Effector memory CD8-positive, alpha-beta T cell (primary cell): ENCODE results near the gene ARPIN.
"Not testable (repeated sequence)": the region's sequence is repeated elsewhere in the genome, so short reads cannot be mapped to it uniquely, and the experiment has no call there.

ENCODE experiments used
- ATAC-seq: fragments of 150-1000 bp; cut with Tn5 transposase; replicated peaks from 2 replicates; pipeline ENCODE4 v1.10.0; 2021; ENCODE audit warnings: mild to moderate bottlenecking, moderate library complexity
- DNase-seq, 3 experiments: peaks; one replicate each; pipeline ENCODE4 v3.0.0; 2021
- H3K27ac Mint-ChIP-seq, 2 donors: one replicate each; pipeline ENCODE4 v1.8.0; 2022; ENCODE audit warnings: mild to moderate bottlenecking in 2 of 2, mixed read lengths in 2 of 2, moderate library complexity in 2 of 2
- H3K27me3 Mint-ChIP-seq, 2 donors: one replicate each; pipeline ENCODE4 v1.8.0; 2022; ENCODE audit warnings: mixed read lengths in 2 of 2
- H3K36me3 Mint-ChIP-seq: one replicate; pipeline ENCODE4 v1.8.0; 2022; ENCODE audit warnings: mild to moderate bottlenecking, moderate library complexity, mixed read lengths; ENCODE audit not compliant: insufficient read depth
- H3K4me1 Mint-ChIP-seq, 2 donors: one replicate each; pipeline ENCODE4 v1.8.0; 2022; ENCODE audit warnings: low read depth in 2 of 2, mixed read lengths in 2 of 2
- H3K4me3 Mint-ChIP-seq, 2 donors: one replicate each; pipeline ENCODE4 v1.8.0; 2022; ENCODE audit warnings: mild to moderate bottlenecking in 2 of 2, mixed read lengths in 2 of 2, moderate library complexity in 2 of 2
- H3K9me3 Mint-ChIP-seq, 2 donors: one replicate each; pipeline ENCODE4 v1.8.0; 2022; ENCODE audit warnings: mixed read lengths in 2 of 2
- total RNA-seq, 9 experiments: gene quantifications; one replicate each; lab custom pipeline; 2026; lab: John Stamatoyannopoulos, UW

The ARPIN gene
- 0 to 2.2 (median 0.10) reads per million in 9 experiments for total RNA-seq

GRCh38 chr15:89912674-89913396 is at the start of gene ARPIN:
Gene ARPIN (minus strand): TSS chr15:89912952. CDS start chr15:89912835, 117 bp downstream.
- Mint-ChIP-seq H3K36me3 (no peaks in the 10 kb centered on the region), H3K4me1 (peaks cover 0 to 1% of the 10 kb centered on the region in 2 donors), H3K9me3 (no peaks in the 10 kb centered on the region), H3K4me3 (no peak within 1 kb of the TSS), H3K27ac (no peak within 1 kb of the TSS), H3K27me3 (peaks cover 46 to 84% of the 10 kb centered on the region in 2 donors)
- DNase-seq (no peak), ATAC-seq (peak; percentile 24)

DNA sequence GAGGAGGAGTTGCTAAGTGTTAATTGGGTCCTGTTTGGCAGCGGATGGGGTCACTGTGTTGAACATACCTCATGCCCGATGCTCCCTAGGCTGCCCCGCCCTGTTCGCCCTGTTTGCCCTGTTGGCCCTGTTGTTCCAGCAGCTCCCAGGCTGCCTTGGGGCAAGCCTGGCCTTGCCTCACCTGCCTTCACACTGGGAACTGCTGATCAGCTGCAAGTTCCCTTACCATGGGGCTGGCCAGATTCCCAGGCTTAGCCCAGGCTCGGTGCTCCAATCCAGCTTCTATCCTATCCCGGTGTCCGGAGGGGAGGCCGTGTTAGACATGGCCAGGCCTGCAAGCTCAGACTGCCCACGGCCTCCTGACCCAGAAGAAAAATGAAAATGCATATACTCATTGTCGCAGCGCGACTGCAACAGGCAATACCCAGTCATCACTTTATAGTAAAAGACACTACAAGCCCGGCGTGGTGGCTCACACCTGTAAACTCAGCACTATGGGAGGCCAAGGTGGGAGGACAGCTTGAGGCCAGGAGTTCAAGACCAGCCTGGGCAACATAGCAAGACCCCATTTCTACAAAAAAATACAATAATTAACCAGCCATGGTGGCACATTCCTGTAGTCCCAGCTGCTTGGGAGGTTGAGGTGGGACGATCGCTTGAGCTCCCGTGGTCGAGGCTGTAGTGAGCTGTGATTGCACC is 45.5 kb upstream of the ARPIN start:
- no peak overlapping the region for H3K27ac Mint-ChIP-seq
- no peak for DNase-seq
- no peaks in the 10 kb centered on the region for H3K4me1 Mint-ChIP-seq
- no peak for ATAC-seq
- H3K36me3 Mint-ChIP-seq, result peaks cover 3% of the 10 kb centered on the region
- H3K27me3 Mint-ChIP-seq, result peaks cover 0 to 8% of the 10 kb centered on the region in 2 donors
- no peak overlapping the region for H3K4me3 Mint-ChIP-seq
- H3K9me3 Mint-ChIP-seq, result no peaks in the 10 kb centered on the region

GRCh38 chr15:89955449-89955998 is 42.8 kb upstream of the ARPIN start:
- H3K4me1 Mint-ChIP-seq, result not testable (repeated sequence)

GRCh38 chr15:89954541-89954940 is 41.8 kb upstream of the ARPIN start:
- Mint-ChIP-seq H3K27ac (no peak overlapping the region), H3K36me3 (peaks cover 3% of the 10 kb centered on the region)
- no peak for ATAC-seq

More at GRCh38 chr15:89955449-89955998, 42.8 kb upstream of the ARPIN start:
- ATAC-seq, H3K36me3 Mint-ChIP-seq, H3K27ac Mint-ChIP-seq, H3K4me3 Mint-ChIP-seq, DNase-seq, H3K27me3 Mint-ChIP-seq, H3K9me3 Mint-ChIP-seq: not testable (repeated sequence)

DNA sequence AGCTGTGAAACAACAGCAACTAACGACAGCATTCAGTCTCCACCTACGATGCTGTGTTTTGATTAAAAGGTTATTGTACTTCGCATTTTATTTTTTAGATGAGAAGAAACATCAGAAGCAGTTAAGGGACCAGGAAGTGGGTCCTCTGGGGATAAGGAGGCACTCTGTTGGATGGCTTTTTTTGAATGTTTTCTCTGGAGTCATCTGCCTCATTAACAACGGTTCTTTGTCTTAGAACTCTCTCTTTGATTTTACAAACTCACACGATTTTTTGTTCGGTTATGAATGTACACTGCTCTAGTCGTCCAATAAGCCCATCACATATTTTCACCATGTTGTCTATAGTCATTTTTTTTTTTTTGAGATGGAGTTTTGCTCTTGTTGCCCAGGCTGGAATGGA is 36.0 kb upstream of the ARPIN start:
- no peaks in the 10 kb centered on the region for H3K27me3 Mint-ChIP-seq

More at GRCh38 chr15:89954541-89954940, 41.8 kb upstream of the ARPIN start:
- H3K4me1 Mint-ChIP-seq, result no peaks in the 10 kb centered on the region
- H3K4me3 Mint-ChIP-seq, result no peak overlapping the region
- no peak for DNase-seq
- H3K27me3 Mint-ChIP-seq, result peaks cover 0 to 8% of the 10 kb centered on the region in 2 donors
- no peaks in the 10 kb centered on the region for H3K9me3 Mint-ChIP-seq

DNA sequence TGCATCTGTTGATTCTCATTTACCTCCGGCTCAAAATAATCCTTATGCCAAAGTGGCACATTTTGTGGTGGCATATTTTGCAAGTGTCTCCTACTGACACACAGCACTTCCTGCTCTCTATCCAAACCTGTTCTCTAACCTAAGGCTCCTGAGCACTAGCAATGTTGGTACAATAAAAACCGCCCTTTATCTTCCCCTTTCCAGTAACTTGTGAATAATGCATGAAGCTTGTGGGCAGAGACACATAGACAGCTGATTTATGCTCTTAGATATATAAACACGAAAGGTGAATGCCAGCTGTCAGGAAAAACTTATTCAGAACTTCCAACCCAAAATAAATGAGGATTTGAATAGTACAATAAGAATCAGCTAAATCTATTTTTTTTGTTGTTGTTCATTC is 34.6 kb upstream of the ARPIN start:
- no peak overlapping the region for H3K4me3 Mint-ChIP-seq
- H3K36me3 Mint-ChIP-seq, result no peaks in the 10 kb centered on the region
- DNase-seq (no peak), ATAC-seq (no peak)
- peaks cover 0 to 6% of the 10 kb centered on the region in 2 donors for H3K27me3 Mint-ChIP-seq
- no peaks in the 10 kb centered on the region for H3K9me3 Mint-ChIP-seq
- H3K4me1 Mint-ChIP-seq, result no peaks in the 10 kb centered on the region
- peak overlapping the region in 1 of 2 donors; percentile 20 for H3K27ac Mint-ChIP-seq

More for the DNA sequence above, 36.0 kb upstream of the ARPIN start:
- H3K4me1 Mint-ChIP-seq, result no peaks in the 10 kb centered on the region
- ATAC-seq, result no peak
- H3K4me3 Mint-ChIP-seq, result no peak overlapping the region
- H3K27ac Mint-ChIP-seq, result no peak overlapping the region
- no peaks in the 10 kb centered on the region for H3K36me3 Mint-ChIP-seq
- no peak for DNase-seq
- H3K9me3 Mint-ChIP-seq, result no peaks in the 10 kb centered on the region

GRCh38 chr15:89946681-89947299 is 34.0 kb upstream of the ARPIN start:
- DNase-seq (no peak), ATAC-seq (no peak)
- no peaks in the 10 kb centered on the region for H3K9me3 Mint-ChIP-seq
- no peak overlapping the region for H3K4me3 Mint-ChIP-seq
- no peak overlapping the region for H3K27ac Mint-ChIP-seq
- peaks cover 0 to 6% of the 10 kb centered on the region in 2 donors for H3K27me3 Mint-ChIP-seq
- H3K36me3 Mint-ChIP-seq, result no peaks in the 10 kb centered on the region
- no peaks in the 10 kb centered on the region for H3K4me1 Mint-ChIP-seq

DNA sequence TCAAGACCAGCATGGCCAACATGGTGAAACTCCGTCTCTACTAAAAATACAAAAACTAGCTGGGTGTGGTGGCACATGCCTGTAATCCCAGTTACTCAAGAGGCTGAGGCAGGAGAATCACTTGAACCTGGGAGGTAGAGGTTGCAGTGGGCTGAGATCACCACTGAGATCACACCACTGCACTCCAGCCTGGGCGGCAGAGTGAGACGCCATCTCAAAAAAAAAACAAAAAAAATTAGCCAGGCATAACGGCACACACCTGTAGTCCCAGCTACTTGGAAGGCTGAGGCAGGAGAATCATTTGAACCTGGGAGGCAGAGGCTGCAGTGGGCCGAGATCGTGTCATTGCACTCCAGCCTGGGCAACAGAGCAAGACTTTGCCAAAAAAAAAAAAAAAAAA is 31.0 kb upstream of the ARPIN start:
- not testable (repeated sequence) for H3K9me3 Mint-ChIP-seq, H3K27ac Mint-ChIP-seq

GRCh38 chr15:89939910-89940309 is 27.2 kb upstream of the ARPIN start:
- Mint-ChIP-seq H3K9me3 (no peaks in the 10 kb centered on the region), H3K4me3 (no peak overlapping the region), H3K27me3 (peaks cover 14 to 25% of the 10 kb centered on the region in 2 donors), H3K36me3 (peaks cover 3% of the 10 kb centered on the region), H3K27ac (no peak overlapping the region), H3K4me1 (peaks cover 10 to 11% of the 10 kb centered on the region in 2 donors)
- DNase-seq (no peak), ATAC-seq (no peak)

More for the DNA sequence above, 31.0 kb upstream of the ARPIN start:
- H3K4me1 Mint-ChIP-seq, ATAC-seq, H3K36me3 Mint-ChIP-seq, DNase-seq, H3K4me3 Mint-ChIP-seq: not testable (repeated sequence)
- peaks cover 6 to 12% of the 10 kb centered on the region in 2 donors for H3K27me3 Mint-ChIP-seq

- not testable (repeated sequence) for H3K36me3 Mint-ChIP-seq, H3K4me3 Mint-ChIP-seq, H3K9me3 Mint-ChIP-seq, DNase-seq, H3K27ac Mint-ChIP-seq, ATAC-seq
- H3K27me3 Mint-ChIP-seq, result peaks cover 14 to 25% of the 10 kb centered on the region in 2 donors
- H3K4me1 Mint-ChIP-seq, result peaks cover 10 to 11% of the 10 kb centered on the region in 2 donors
These were observed 26.6 kb upstream of the ARPIN start for GRCh38 chr15:89939377-89939776.

DNA sequence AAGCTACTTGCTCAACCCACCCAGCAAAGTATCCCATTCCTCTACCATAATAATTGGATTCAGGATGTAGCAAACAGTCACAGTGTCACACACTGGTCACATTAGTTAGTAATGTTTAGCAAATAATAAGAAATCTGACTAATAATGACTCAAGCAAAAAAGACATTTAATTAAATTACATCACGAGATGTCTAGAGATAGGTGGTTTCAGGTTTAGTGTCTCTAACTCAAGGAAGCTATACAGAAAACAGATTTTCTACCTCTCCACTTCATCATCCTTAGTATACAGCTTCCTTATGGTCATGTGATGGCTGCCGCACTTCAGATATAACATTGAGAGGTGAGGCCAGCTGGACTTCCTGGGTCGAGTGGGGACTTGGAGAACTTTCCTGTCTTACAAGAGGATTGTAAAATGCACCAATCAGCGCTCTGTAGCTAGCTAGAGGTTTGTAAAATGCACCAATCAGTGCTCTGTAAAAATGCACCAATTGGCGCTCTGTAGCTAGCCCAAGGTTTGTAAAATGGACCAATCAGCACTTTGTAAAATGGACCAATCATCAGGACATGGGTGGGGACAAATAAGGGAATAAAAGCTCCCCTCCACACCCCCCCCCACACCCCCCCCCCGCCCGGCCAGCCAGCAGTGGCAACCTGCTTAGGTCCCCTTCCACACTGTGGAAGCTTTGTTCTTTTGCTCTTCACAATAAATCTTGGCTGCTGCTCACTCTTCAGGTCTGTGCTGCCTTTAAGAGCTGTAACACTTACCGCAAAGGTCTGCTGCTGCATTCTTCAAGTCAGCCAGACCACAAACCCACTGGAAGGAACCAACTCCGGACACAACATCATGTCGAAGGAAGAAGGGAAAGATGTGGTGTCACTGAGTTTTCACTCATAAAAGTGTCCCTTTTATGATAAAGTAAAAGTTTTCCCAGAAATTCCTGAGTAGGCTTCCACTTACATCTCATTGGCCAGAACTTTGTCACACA is 24.9 kb upstream of the ARPIN start:
- Mint-ChIP-seq H3K4me1 (peaks cover 10 to 11% of the 10 kb centered on the region in 2 donors), H3K36me3 (peaks cover 10% of the 10 kb centered on the region), H3K9me3 (no peaks in the 10 kb centered on the region), H3K27ac (no peak overlapping the region), H3K4me3 (no peak overlapping the region), H3K27me3 (peaks cover 8 to 25% of the 10 kb centered on the region in 2 donors)
- ATAC-seq (no peak), DNase-seq (no peak)

- Mint-ChIP-seq H3K27ac (peak overlapping the region in 1 of 2 donors; percentile 0), H3K9me3 (no peaks in the 10 kb centered on the region), H3K4me3 (no peak overlapping the region), H3K36me3 (peaks cover 10% of the 10 kb centered on the region), H3K4me1 (peaks cover 10 to 11% of the 10 kb centered on the region in 2 donors), H3K27me3 (peaks cover 8 to 25% of the 10 kb centered on the region in 2 donors)
- peak; percentile 42 for ATAC-seq
- DNase-seq, result peak in 1 of 3 experiments; percentile 2
These were observed 24.1 kb upstream of the ARPIN start for GRCh38 chr15:89936786-89937265.
